KMS-11 (cell line): ENCODE measurements around the gene PGAP3.

Experiments
- H2AFZ ChIP-seq: fragments of 200-600 bp; sonication (generic); 2 replicates; pipeline ENCODE4 v1.6.1; 2016; ENCODE audit warnings: antibody characterized with exemption, mixed run types, low read depth
- H3K27ac ChIP-seq: fragments of 200-600 bp; sonication (generic); 2 replicates; pipeline ENCODE4 v1.6.1; 2016; ENCODE audit warnings: mild to moderate bottlenecking, mixed run types
- H3K27me3 ChIP-seq: fragments of 200-600 bp; sonication (generic); 2 replicates; pipeline ENCODE4 v1.6.1; 2017; ENCODE audit warnings: mild to moderate bottlenecking, low read depth, mixed run types, moderate library complexity; ENCODE audit not compliant: insufficient read depth
- H3K36me3 ChIP-seq: fragments of 200-600 bp; sonication (generic); 2 replicates; pipeline ENCODE4 v1.6.1; 2017; ENCODE audit warnings: mild to moderate bottlenecking, mixed run types; ENCODE audit not compliant: insufficient read depth
- H3K4me1 ChIP-seq: fragments of 200-600 bp; sonication (generic); 2 replicates; pipeline ENCODE4 v1.6.1; 2016; ENCODE audit warnings: mild to moderate bottlenecking, low read depth, mixed run types; ENCODE audit not compliant: poor library complexity, severe bottlenecking
- H3K4me2 ChIP-seq: fragments of 200-600 bp; sonication (generic); 2 replicates; pipeline ENCODE4 v1.7.0; 2016; ENCODE audit warnings: mild to moderate bottlenecking, mixed run types
- H3K4me3 ChIP-seq: fragments of 200-600 bp; sonication (generic); IDR thresholded peaks from 2 replicates; pipeline ENCODE4 v1.6.1; 2017; ENCODE audit warnings: low read depth, low read length, mixed read lengths; ENCODE audit not compliant: insufficient read depth
- H3K79me2 ChIP-seq: fragments of 200-600 bp; sonication (generic); 2 replicates; pipeline ENCODE4 v1.6.1; 2016; ENCODE audit warnings: low read depth, mixed run types; ENCODE audit not compliant: insufficient read depth
- H3K9ac ChIP-seq: fragments of 200-600 bp; sonication (generic); 2 replicates; pipeline ENCODE4 v1.6.1; 2016; ENCODE audit warnings: mild to moderate bottlenecking, mixed run types
- H4K20me1 ChIP-seq: fragments of 200-600 bp; sonication (generic); 2 replicates; pipeline ENCODE4 v1.6.1; 2016; ENCODE audit warnings: mild to moderate bottlenecking, mixed run types; ENCODE audit not compliant: insufficient read depth
- CTCF ChIP-seq: fragments of 200-600 bp; sonication (generic); conservative IDR thresholded peaks from 2 replicates; pipeline ENCODE4 v1.6.1; 2017; ENCODE audit warnings: low read depth, mild to moderate bottlenecking, antibody characterized with exemption, low read length, moderate library complexity, mixed read lengths

The PGAP3 gene

GRCh38 chr17:39683295-39683939, 4.4 kb downstream of the PGAP3 start:
- no peak for TF ChIP-seq CTCF
- Histone ChIP-seq H3K36me3 (no peaks in the 10 kb centered on the region), H4K20me1 (no peaks in the 10 kb centered on the region), H3K9ac (no peak overlapping the region), H3K27me3 (no peaks in the 10 kb centered on the region), H3K79me2 (no peaks in the 10 kb centered on the region), H3K4me3 (no peak overlapping the region), H3K4me1 (peaks cover 6% of the 10 kb centered on the region), H2AFZ (no peak overlapping the region), H3K27ac (no peak overlapping the region), H3K4me2 (no peak overlapping the region)

GRCh38 chr17:39679521-39680192, 8.2 kb downstream of the PGAP3 start:
- Histone ChIP-seq H3K4me1 (no peaks in the 10 kb centered on the region), H2AFZ (no peak overlapping the region), H3K4me3 (no peak overlapping the region), H3K4me2 (no peak overlapping the region), H3K79me2 (no peaks in the 10 kb centered on the region), H3K36me3 (no peaks in the 10 kb centered on the region), H3K27ac (no peak overlapping the region), H3K27me3 (no peaks in the 10 kb centered on the region), H3K9ac (no peak overlapping the region), H4K20me1 (no peaks in the 10 kb centered on the region)
- no peak for TF ChIP-seq CTCF

DNA sequence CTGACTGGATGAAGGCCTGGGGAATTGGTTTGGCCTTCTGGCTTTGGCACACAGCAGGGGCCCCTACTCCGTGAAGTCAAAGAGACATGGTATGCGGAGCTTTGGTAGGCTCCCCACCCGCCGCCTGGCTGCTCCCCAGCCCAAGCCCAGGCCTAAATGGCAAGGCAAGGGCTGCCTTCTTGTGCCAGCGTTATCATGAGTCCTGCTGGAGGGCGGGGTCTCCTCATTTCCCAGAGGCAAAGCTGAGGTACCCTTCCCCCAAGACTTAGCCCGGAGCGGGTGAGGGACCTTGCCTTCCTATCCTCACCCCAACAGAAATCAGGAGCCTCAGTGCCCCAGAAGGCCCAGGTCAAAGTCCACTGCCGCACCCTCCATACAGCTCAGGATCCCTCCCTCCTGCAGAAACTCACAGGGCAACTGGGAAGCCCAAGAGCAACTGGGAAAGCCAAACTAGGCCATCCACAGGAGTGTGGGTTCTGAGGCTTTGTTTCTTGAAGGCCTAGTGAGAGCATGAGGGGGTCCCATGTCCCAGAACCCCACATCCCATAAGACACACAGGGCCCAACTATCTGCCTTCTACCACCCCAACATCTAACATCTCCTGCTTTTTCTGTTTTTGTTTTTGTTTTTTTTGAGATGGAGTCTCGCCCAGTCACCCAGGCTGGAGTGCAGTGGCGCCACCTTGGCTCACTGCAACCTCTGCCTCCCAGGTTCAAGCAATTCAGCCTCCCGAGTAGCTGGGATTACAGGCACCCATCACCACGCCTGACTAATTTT, 9.3 kb downstream of the PGAP3 start:
- TF ChIP-seq CTCF: no peak
- H3K27ac ChIP-seq: no peak overlapping the region
- H3K36me3 ChIP-seq: no peaks in the 10 kb centered on the region
- no peak overlapping the region for H3K9ac ChIP-seq
- H3K27me3 ChIP-seq: no peaks in the 10 kb centered on the region
- H3K4me2 ChIP-seq: no peak overlapping the region
- H3K4me3 ChIP-seq: no peak overlapping the region
- no peaks in the 10 kb centered on the region for H3K79me2 ChIP-seq
- no peaks in the 10 kb centered on the region for H3K4me1 ChIP-seq
- H4K20me1 ChIP-seq: no peaks in the 10 kb centered on the region
- H2AFZ ChIP-seq: no peak overlapping the region

- H3K9ac ChIP-seq: no peak overlapping the region
- H3K4me2 ChIP-seq: no peak overlapping the region
- H2AFZ ChIP-seq: no peak overlapping the region
- H3K79me2 ChIP-seq: no peaks in the 10 kb centered on the region
- H3K27ac ChIP-seq: no peak overlapping the region
- no peak for TF ChIP-seq CTCF
- H3K36me3 ChIP-seq: no peaks in the 10 kb centered on the region
- H3K4me3 ChIP-seq: no peak overlapping the region
- H4K20me1 ChIP-seq: no peaks in the 10 kb centered on the region
- no peaks in the 10 kb centered on the region for H3K4me1 ChIP-seq
- H3K27me3 ChIP-seq: no peaks in the 10 kb centered on the region
These were observed 10.1 kb downstream of the PGAP3 start for GRCh38 chr17:39677542-39678339.
